NB4 (cell line): ENCODE measurements around the gene WDR31.

Experiments
- DNase-seq: peaks from one replicate; pipeline ENCODE4 v3.0.0; 2010; ENCODE audit warnings: low read depth
- H3K4me3 ChIP-seq: one replicate; pipeline ENCODE4 v1.5.1; 2011; ENCODE audit warnings: mild to moderate bottlenecking, low read depth, low read length, moderate library complexity
- MYC ChIP-seq: IDR thresholded peaks from 2 replicates; pipeline ENCODE4 v1.6.1; 2011; ENCODE audit warnings: low read depth, low read length
- POLR2A ChIP-seq: IDR thresholded peaks from 2 replicates; pipeline ENCODE4 v1.6.1; 2011; ENCODE audit warnings: mild to moderate bottlenecking; ENCODE audit not compliant: insufficient read length; ENCODE audit errors: extremely low read depth
- TF ChIP-seq, protein P1 (sequence below): IDR thresholded peaks from 2 replicates; pipeline ENCODE4 v1.6.1; 2011; ENCODE audit warnings: low read depth, low read length
- TF ChIP-seq, protein P2 (sequence below): IDR thresholded peaks from one replicate; pipeline ENCODE4 v1.5.1; 2012; ENCODE audit warnings: low read depth, low read length

Gene WDR31

DNA sequence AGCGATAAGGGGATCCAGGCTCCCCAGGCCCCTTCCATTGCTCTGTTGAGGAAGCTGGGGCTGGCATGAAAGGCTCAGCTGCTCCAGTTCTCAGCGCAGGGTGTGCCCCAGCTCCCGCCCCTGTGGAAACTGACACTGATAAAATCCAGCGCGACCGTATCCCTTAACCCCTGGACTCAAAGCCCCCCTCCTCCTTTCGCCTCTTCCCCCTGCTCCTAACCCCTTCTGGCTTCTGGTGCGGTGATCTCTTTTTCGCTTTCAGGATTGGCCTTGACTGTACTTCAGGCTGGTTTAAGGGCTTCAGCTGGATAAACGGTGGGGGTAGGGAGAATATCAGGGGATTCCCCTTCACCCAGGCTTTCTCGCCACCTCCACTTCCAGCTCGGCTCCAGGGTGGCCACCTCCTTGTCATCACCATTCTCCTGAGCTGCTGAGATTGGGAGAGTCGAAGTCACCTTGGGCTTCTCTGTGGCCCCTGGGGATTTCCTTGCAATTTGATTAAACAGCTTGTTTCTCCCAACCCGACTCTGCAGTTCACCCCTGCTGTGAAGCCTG, 10.1 kb upstream of the WDR31 start:
- no peak overlapping the region for H3K4me3 ChIP-seq
- TF ChIP-seq POLR2A (no peak), MYC (no peak)
- TF ChIP-seq, protein P1, sequence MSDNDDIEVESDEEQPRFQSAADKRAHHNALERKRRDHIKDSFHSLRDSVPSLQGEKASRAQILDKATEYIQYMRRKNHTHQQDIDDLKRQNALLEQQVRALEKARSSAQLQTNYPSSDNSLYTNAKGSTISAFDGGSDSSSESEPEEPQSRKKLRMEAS = no peak
- TF ChIP-seq, protein P2, sequence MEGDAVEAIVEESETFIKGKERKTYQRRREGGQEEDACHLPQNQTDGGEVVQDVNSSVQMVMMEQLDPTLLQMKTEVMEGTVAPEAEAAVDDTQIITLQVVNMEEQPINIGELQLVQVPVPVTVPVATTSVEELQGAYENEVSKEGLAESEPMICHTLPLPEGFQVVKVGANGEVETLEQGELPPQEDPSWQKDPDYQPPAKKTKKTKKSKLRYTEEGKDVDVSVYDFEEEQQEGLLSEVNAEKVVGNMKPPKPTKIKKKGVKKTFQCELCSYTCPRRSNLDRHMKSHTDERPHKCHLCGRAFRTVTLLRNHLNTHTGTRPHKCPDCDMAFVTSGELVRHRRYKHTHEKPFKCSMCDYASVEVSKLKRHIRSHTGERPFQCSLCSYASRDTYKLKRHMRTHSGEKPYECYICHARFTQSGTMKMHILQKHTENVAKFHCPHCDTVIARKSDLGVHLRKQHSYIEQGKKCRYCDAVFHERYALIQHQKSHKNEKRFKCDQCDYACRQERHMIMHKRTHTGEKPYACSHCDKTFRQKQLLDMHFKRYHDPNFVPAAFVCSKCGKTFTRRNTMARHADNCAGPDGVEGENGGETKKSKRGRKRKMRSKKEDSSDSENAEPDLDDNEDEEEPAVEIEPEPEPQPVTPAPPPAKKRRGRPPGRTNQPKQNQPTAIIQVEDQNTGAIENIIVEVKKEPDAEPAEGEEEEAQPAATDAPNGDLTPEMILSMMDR = no peak
- no peak for DNase-seq

- TF ChIP-seq POLR2A = no peak
- TF ChIP-seq, protein P2 = no peak
- TF ChIP-seq, protein P1 = no peak
- TF ChIP-seq MYC = no peak
- peak within 1 kb of the TSS; percentile 28 for H3K4me3 ChIP-seq
- DNase-seq = peak; percentile 40
These were observed 9.5 kb upstream of the WDR31 start, which contains the start of gene BSPRY for GRCh38 chr9:113349445-113350094. BSPRY (plus strand) TSS chr9:113349541; CDS start chr9:113349580, 39 bp downstream.

DNA sequence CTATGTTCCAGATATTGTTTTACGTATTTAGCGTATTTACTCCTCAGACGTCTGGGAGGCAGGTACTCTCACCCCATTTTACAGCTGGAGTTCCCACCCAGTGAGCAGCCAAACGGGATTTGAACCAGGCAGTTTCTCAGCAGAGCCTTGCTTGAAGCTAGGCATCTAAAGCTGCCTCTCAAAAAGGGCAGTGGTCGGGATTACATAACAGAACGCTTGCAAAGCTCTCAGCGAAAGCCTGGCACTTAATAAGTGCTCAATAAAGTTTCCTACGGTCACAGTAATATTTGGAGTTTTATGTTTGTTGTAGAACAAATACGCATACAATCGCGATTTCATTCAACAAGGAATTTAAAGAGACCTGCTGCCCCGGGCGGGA, 9.0 kb upstream of the WDR31 start:
- peak; percentile 17 for DNase-seq
- no peak overlapping the region for H3K4me3 ChIP-seq
- TF ChIP-seq POLR2A (no peak), MYC (no peak)
- TF ChIP-seq, protein P2 = no peak
- TF ChIP-seq, protein P1 = no peak

DNA sequence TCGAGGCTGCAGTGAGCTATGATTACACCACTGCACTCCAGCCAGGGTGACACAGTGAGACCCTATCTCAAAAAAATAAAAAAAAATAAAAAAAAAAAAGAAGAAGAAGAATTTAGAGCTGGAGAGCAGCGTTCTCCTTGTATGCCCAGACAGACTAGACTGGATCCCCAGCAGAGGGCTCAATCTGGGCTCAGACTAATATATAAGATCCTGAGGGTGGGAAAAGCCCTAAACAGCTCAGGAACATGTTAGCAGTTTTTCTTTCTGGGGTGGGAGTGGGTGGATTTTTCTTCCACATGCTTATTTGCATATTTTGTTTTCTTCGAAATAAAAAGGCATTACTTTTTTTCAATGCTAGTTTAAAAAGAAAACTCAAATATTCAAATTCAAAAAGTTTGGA, 8.4 kb upstream of the WDR31 start:
- no peak overlapping the region for H3K4me3 ChIP-seq
- no peak for TF ChIP-seq POLR2A
- TF ChIP-seq, protein P2 = no peak
- TF ChIP-seq, protein P1 = no peak
- no peak for DNase-seq

- no peak overlapping the region for H3K4me3 ChIP-seq
- no peak for TF ChIP-seq POLR2A
- no peak for TF ChIP-seq MYC
- TF ChIP-seq, protein P1 = no peak
- TF ChIP-seq, protein P2 = no peak
- DNase-seq = no peak
These were observed 5.6 kb upstream of the WDR31 start for GRCh38 chr9:113345671-113346070.
